DMS53 treated with DMSO at 0.1 percent for 48 hours (cell line): ENCODE data around the gene ACADVL.

Experiments used
- DNase-seq: peaks from one replicate; lab custom pipeline; 2025; ENCODE audit not compliant: unreplicated experiment; lab: John Stamatoyannopoulos, UW

The ACADVL gene

GRCh38 chr17:7216242-7217112 lies 3.3 kb upstream of the ACADVL start:
- DNase-seq: no peak

DNA sequence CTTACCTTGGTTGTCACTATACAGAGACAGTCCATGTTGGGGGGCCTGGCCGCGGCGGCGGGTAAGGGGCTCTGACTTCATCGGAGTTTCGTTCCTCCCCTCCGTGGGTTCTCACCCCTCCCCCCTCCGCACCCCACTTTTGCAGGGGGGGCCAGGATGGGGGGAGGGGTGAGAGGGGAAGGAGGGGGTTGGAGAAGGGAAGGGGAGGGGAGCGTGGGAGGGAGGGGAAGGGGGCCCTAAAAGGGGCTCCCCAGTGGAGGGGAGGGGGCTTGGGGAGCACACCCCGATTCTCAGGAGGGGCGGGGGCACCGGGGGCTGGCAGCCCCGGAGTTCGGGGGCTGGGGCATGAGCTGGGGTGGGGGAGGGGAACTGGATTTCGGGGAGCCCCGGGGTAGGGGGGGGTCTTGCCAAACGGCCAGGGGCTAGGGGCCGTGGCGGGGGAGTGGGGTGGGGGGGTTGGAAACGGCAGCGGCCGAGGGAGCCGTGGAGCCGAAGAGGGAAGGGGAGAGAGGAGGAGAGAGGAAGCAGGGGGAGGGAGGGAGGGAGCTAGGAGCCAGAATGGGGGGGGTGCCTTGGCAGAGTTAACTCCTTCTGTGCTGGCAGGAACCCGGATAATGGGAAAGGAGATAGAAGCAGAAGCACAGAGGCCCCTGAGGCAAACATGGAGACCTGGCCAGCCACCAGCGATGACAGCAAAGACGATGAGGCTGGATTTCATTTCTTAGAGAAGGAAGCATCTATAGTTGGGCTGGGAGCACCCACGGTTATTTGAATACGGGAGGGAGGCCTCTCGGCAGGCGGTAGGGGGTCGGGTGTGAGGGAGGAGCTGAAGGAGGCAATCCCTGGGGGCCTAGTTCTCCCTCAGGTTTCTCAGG lies 2.4 kb upstream of the ACADVL start:
- no peak for DNase-seq

- DNase-seq: no peak
These were observed 1.6 kb upstream of the ACADVL start for GRCh38 chr17:7218166-7218565.

DNA sequence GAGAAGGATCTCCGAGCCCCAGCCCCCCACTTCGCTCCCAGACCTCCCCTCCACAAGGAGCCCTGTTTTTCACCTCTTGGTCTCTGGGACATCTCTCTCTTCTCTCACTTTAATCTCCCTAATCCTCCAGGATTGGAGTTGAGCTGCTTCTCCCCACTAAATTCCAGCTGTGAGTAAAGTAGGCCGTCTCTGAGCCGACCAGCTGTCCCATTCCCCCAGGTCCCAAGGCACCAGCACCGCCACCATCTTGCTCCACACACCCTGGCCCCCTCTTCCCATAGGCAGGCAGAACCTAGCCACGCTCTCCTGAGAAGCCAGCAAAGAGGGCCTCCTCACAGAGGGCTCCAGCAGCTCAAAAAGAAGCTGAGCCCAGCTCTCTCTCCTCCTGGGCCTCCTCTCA lies 980 bp upstream of the ACADVL start:
- no peak for DNase-seq

DNA sequence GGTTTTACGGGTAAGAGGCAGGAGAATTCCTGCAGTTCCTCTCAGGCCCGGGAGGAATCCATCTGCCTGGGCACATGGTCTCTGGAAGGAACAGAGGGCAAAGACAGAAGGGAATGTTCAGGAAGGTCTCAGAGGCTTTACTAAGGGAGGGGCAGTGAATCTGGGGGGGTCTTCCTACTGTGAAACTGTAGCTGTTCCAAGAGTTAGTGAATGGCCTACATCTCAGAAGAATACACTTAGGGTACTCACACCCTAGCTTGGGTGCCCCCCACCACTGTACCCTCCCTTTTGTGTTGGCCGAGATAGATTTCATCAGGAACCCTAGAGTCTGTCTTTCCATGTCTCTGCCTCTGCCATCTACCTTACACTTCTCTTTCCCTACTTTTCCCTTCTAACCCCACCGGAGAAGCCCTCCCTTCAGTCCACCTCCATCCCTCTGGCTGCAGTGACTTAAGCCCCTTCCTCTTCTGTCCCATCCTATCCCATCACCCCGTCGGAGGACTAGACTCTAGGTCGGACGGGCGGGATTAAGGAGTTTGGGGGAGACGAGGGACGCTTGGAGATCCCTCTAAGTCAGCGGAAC lies 418 bp upstream of the ACADVL start:
- DNase-seq: no peak

DNA sequence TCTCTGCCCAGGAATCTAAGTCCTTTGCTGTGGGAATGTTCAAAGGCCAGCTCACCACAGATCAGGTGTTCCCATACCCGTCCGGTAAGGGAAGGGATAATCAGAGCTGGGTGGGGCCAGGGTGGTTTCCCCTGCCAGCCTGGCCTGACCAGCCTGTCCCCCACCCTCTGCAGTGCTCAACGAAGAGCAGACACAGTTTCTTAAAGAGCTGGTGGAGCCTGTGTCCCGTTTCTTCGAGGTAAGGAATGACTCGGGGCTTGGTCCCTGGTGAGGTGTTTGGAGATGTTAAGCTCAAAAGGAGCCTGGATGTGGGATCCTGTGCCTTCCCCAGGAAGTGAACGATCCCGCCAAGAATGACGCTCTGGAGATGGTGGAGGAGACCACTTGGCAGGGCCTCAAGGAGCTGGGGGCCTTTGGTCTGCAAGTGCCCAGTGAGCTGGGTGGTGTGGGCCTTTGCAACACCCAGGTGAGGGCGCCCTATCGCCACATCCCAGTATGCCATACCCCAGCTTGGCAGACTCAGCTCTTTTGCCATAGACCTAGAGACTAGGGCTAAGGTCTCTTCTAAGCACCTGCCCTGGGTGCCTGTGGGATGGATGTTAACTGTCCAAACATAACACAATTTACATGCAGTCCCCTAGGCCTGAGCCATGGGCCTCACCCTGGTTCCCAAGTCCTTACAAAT lies 997 bp downstream of the ACADVL start:
- DNase-seq: peak; percentile 50

- no peak for DNase-seq
These were observed 1.7 kb downstream of the ACADVL start for GRCh38 chr17:7221278-7222092.

DNA sequence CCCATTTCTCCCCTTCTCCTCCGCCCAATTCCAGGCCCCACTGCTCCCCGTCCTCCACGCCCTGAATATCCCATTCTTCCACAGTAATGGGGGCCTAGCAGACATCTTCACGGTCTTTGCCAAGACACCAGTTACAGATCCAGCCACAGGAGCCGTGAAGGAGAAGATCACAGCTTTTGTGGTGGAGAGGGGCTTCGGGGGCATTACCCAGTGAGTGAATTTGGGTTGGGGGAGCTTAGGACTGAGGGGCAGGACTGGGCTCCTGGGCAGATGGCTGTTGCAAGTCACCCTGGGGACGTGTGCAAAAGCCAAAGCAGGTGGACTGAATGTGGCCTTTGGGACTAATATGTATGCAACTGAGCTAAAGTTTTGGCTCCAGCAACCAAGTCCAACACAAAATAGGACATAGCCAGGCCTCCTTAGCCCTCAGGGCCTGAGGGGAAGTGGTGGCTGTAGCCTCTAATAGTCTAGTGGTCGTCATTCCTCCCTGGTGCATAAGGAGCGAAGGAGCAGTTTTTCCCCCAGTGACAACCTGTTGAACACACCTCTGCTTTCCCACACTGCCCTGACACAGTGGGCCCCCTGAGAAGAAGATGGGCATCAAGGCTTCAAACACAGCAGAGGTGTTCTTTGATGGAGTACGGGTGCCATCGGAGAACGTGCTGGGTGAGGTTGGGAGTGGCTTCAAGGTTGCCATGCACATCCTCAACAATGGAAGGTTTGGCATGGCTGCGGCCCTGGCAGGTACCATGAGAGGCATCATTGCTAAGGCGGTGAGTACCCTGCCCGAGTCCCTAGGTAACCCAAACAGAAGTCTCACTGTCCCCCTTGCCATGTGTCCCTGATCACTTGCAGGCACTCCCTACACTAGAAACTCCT lies 2.6 kb downstream of the ACADVL start:
- DNase-seq: no peak

GRCh38 chr17:7222972-7223292 lies 3.2 kb downstream of the ACADVL start:
- DNase-seq: no peak

DNA sequence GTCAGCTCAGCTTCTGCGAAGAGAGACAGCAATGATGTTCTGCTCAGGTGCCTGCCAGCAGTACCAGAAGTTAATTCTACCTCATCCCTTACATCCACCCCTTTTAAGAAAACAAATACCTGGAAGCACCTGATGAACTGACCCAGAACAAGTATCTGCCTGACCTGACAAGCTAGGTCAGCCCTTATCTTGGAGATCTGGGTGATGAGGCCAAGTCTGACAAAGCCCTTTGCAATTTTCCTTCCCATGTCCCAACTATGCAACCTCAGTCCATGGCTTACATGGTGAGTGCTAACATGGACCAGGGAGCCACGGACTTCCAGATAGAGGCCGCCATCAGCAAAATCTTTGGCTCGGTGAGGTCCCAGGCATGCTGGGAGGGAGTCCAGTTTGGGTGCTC lies 3.6 kb downstream of the ACADVL start:
- DNase-seq: no peak

DNA sequence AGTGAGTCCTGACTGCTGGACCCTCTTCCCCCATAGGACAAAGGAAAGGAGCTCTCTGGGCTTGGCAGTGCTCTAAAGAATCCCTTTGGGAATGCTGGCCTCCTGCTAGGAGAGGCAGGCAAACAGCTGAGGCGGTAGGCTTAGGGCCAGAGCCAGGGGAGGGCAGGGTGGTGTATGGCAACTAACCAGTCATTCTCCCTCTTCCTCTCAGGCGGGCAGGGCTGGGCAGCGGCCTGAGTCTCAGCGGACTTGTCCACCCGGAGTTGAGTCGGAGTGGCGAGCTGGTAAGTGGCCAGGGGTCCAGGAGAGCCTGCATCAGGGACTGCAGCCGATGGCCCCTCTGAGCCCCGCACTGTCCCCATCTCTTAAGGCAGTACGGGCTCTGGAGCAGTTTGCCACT lies 4.4 kb downstream of the ACADVL start:
- DNase-seq: no peak

DNA sequence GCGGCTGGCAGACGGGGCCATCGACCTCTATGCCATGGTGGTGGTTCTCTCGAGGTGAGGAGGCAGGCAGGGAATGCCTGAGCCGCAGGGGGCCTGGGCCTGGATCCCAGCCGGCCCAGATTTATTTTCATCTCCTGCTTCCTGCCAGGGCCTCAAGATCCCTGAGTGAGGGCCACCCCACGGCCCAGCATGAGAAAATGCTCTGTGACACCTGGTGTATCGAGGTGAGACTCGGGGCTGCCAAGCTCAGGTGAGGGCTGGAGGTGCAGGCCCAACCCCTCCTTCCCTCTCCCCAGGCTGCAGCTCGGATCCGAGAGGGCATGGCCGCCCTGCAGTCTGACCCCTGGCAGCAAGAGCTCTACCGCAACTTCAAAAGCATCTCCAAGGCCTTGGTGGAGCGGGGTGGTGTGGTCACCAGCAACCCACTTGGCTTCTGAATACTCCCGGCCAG lies 4.9 kb downstream of the ACADVL start:
- DNase-seq: no peak

GRCh38 chr17:7225711-7226331 lies 6.1 kb downstream of the ACADVL start:
- no peak for DNase-seq

- no peak for DNase-seq
These were observed 7.3 kb downstream of the ACADVL start for GRCh38 chr17:7226721-7227710.

- DNase-seq: no peak
These were observed 9.2 kb downstream of the ACADVL start for GRCh38 chr17:7228920-7229319.

GRCh38 chr17:7229504-7229903 lies 9.8 kb downstream of the ACADVL start:
- DNase-seq: no peak

GRCh38 chr17:7232114-7232513 lies 12.4 kb downstream of the ACADVL start:
- no peak for DNase-seq

- DNase-seq: no peak
These were observed 14.0 kb downstream of the ACADVL start for GRCh38 chr17:7233701-7234082.
